Measurements from ENCODE around the gene TMEM139.

Gene TMEM139

DNA sequence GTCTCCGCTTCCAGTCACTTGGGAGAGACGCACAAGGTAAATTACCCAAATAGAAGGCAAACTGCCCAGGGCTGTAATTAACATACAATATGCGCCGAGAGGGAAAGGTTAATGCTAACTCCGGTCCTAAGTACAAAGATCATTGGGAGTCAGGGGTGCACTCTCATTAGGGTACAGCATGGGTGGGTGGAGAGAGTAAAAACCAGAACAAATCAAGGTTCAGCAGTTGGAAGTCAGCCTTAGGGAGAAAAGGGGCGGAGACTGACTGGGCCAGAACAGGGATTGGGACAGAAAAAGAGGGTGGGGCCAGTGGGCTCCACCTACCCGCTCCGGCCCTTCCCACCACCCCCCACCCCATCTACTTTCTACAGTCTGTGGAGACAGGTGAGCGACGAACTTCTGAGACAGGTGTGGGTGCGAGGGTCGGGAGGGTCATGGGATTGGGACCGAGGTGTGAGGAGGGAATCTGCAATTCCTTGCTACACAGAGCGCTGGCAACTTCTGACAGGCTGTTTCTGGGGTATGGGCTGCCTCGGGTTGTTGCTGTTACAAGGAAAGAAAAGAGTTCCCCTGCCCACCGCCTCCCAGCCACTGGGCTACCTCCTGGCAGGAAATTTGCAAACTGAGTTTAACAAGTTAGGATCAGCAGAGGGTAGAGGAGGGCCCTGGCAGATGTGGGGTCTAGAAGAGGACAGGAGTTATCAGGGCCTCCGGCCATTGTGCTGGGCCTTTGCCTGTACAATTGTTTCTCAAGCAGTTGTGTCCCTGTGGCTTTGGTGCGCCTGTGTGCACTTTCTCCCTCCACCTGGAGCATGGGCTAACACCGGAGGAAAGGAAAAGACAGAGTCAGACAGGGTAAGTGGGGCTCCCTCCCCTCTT is at the start of gene TMEM139:
Gene TMEM139, plus strand, starts transcription at position 368 of the 879 bp plus-strand sequence. CDS start 1,000 bp downstream, outside the sequence.
- H3K4me3 ChIP-seq (ENCODE audit: low read depth, low read length) = no peak within 1 kb of the TSS
- no peak for TF ChIP-seq CTCF (IDR thresholded peaks at IDR 0.05; ENCODE audit: low read depth, low read length)
- in situ Hi-C loops (cut with HindIII; ENCODE audit: low sequenced_read_pairs) = no loop called here
- no peak for DNase-seq (ENCODE audit: low read depth, low spot score)

DNA sequence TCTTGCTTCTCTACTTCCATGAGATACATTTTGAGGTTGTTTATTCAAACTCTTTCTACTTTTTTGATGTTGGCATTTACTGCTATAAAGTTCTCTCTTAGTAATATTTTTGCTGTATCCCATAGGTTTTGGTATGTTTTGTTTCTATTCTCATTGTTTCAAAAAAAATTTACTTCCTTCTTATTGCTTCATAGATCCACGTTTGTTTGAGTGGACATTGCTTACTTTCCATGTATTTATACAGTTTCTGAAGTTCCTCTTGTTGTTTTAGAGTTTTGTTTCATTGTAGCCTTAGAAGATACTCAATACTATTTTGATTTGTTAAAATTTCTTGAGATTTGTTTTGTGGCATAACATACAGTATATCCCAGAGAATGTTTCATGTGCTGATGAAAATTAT is 49.2 kb upstream of the TMEM139 start:
- TF ChIP-seq CTCF (IDR thresholded peaks at IDR 0.05; ENCODE audit: low read depth, low read length) = no peak
- H3K4me3 ChIP-seq (ENCODE audit: low read depth, low read length) = no peak overlapping the region
- in situ Hi-C loops (cut with HindIII; ENCODE audit: low sequenced_read_pairs) = no loop called here
- no peak for DNase-seq (ENCODE audit: low read depth, low spot score)

GRCh38 chr7:143236408-143236990 is 48.3 kb upstream of the TMEM139 start:
- DNase-seq (ENCODE audit: low read depth, low spot score) = no peak
- no peak for TF ChIP-seq CTCF (IDR thresholded peaks at IDR 0.05; ENCODE audit: low read depth, low read length)
- no peak overlapping the region for H3K4me3 ChIP-seq (ENCODE audit: low read depth, low read length)
- in situ Hi-C loops (cut with HindIII; ENCODE audit: low sequenced_read_pairs) = no loop called here

- H3K4me3 ChIP-seq (ENCODE audit: low read depth, low read length) = no peak overlapping the region
- TF ChIP-seq CTCF (IDR thresholded peaks at IDR 0.05; ENCODE audit: low read depth, low read length) = no peak
- no peak for DNase-seq (ENCODE audit: low read depth, low spot score)
- in situ Hi-C loops (cut with HindIII; ENCODE audit: low sequenced_read_pairs) = no loop called here
These were observed 47.4 kb upstream of the TMEM139 start for GRCh38 chr7:143237366-143237765.

- no peak for DNase-seq (ENCODE audit: low read depth, low spot score)
- in situ Hi-C loops (cut with HindIII; ENCODE audit: low sequenced_read_pairs) = no loop called here
- TF ChIP-seq CTCF (IDR thresholded peaks at IDR 0.05; ENCODE audit: low read depth, low read length) = no peak
- no peak overlapping the region for H3K4me3 ChIP-seq (ENCODE audit: low read depth, low read length)
These were observed 46.3 kb upstream of the TMEM139 start for GRCh38 chr7:143238289-143238980.

DNA sequence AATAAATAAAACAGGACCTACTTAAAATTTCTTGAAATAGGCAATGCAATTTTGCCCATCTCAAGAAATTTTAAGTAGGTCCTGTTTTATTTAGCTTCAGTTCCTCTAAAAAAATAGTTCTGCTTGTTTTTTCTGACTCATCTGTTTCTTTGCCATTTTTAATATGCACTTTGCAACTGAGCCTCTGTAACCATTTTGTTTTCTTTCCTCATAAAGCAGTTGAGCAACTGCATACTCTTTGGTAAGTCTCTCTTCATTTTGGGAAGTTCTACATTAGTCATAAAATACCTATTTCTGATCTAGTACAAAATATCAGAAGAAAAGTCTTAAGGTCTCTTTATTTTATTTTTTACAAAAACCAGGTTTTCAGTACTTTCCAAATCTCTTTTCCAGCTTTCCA is 44.9 kb upstream of the TMEM139 start:
- in situ Hi-C loops (cut with HindIII; ENCODE audit: low sequenced_read_pairs) = no loop called here
- H3K4me3 ChIP-seq (ENCODE audit: low read depth, low read length) = no peak overlapping the region
- DNase-seq (ENCODE audit: low read depth, low spot score) = peak; percentile 36
- no peak for TF ChIP-seq CTCF (IDR thresholded peaks at IDR 0.05; ENCODE audit: low read depth, low read length)

All from astrocyte of the spinal cord (primary cell).